Activated T-cell treated with anti-CD3 and anti-CD28 coated beads for 48 hours (primary cell): Measurements from ENCODE around the gene LRIT2.
"Not testable (repeated sequence)": the region's sequence is repeated elsewhere in the genome, so short reads cannot be mapped to it uniquely, and the experiment has no call there.

Experiments
- DNase-seq: peaks from one replicate; pipeline ENCODE4 v3.0.0-alpha.2; 2020; ENCODE audit warnings: low read depth

Gene LRIT2

DNA sequence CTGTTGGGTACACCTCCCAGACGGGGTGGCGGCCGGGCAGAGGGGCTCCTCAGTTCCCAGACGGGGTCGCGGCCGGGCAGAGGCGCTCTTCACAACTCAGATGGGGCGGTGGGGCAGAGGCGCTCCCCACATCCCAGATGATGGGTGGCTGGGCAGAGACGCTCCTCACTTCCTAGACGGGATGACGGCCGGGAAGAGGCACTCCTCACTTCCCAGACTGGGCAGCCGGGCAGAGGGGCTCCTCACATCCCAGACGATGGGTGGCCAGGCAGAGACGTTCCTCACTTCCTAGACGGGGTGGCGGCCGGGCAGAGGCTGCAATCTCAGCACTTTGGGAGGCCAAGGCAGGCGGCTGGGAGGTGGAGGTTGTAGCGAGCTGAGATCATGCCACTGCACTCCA lies 45.0 kb downstream of the LRIT2 start:
- not testable (repeated sequence) for DNase-seq

DNA sequence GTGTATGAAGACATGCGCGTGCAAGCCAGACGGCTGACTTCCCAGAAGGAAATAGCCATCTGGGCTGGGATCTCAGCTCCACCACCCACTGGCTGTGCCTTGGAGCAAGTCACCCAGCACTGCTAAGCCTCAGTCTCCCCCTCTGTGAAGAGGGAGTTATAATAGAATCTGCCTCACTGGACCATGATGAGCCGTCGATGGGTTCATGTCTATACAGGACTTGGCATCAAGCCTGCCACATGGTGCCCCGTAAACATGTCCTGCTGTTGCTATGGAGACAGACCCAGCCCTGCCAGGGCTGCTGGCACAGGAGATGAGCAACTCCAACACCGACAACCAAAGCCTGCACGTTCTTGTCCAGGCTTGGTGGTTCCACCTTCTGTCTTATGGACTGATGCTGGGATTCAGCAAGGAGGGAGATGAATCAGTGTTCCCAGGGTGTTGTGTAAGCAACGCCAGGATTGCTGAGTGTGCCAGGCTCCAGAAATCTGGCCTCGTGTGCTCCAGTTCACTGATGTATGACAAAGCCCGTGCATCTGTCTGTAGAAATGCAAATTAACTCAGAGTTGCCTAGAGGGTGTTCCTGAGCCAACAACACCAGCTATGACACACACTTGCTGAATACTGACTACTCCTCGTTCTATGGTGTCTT lies 46.2 kb downstream of the LRIT2 start:
- DNase-seq: no peak

- DNase-seq: no peak
Observed at GRCh38 chr10:84178160-84178609, 47.2 kb downstream of the LRIT2 start.

- DNase-seq: no peak
Observed at GRCh38 chr10:84177541-84178141, 47.7 kb downstream of the LRIT2 start.

- no peak for DNase-seq
Observed at GRCh38 chr10:84176836-84177474, 48.4 kb downstream of the LRIT2 start.

DNA sequence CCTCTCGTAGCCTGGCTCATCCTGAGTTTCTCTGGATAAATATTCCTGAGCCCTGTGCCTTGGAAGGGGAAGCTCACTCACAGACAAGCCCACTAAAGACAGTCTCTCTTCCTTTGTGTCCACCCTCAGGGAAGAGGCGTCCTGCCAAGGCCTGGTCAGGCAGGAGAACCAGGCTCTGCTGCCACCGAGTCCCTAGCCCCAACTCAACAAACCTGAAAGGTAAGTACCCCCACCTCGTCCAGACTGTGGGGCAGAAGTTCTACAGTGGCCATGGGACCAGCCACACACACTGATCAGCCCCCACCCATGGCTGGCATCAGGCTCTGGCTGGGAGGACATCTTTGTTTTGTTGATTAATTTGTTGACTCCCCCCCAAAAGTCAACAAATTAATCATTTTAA lies 49.0 kb downstream of the LRIT2 start:
- DNase-seq: no peak

DNA sequence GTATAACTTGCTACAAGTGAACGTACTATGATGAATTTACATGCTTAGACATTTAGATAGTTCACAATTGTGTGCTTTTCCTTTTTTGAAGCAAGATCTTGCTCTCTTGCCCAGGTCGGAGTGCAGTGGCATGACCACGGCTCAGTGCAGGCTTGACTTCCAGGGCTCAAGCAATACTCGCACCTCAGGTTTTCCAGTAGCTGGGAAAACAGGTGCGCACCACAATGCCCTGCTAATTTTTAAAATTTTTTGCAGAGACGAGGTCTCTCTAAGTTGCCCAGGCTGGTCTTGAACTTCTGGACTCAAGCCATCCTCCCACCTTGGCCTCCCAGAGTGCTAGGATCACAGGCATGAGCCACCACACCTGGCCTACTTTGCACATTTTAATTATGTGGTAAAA lies 49.9 kb downstream of the LRIT2 start:
- DNase-seq: no peak

DNA sequence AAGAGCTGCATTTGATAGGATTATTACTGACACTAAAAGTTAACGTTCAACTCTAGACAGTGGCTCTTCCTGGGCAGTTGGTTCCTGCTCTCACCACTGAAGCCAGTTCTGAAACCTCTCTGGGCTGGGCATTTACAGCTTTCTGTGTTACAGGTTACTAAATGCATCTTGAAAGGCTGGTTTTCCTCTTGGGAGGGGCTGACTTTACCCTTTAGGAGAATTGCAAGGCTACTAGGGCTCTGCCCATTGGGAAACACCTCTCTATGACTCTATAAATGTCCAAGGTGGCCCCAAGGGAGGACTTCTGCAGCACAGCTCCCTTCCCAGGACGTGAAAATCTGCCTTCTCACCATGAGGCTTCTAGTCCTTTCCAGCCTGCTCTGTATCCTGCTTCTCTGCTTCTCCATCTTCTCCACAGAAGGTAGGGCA lies 51.8 kb downstream of the LRIT2 start, which contains the start of gene GPR15LG:
TSS of gene GPR15LG (plus strand) at position 301 of the 429 bp plus-strand sequence. CDS start at position 352, 51 bp downstream.
- DNase-seq: no peak

GRCh38 chr10:84172467-84173356 lies 52.6 kb downstream of the LRIT2 start:
- DNase-seq: no peak

GRCh38 chr10:84171700-84172466 lies 53.5 kb downstream of the LRIT2 start:
- DNase-seq: not testable (repeated sequence)

GRCh38 chr10:84171237-84171636 lies 54.1 kb downstream of the LRIT2 start:
- DNase-seq: not testable (repeated sequence)
